SU-DHL-6 (cell line): ENCODE measurements around the gene OOSP3.

Experiments
- H2AFZ ChIP-seq: fragments of 200-600 bp; sonication (generic); 2 replicates; pipeline ENCODE4 v1.6.1; 2014; ENCODE audit warnings: low read depth, mild to moderate bottlenecking, moderate library complexity, mixed read lengths, antibody characterized with exemption, low read length; ENCODE audit not compliant: severe bottlenecking
- H3F3A ChIP-seq: fragments of 200-600 bp; shearing (Covaris generic); 2 replicates; pipeline ENCODE4 v1.6.0; 2016; ENCODE audit warnings: antibody characterized with exemption, mild to moderate bottlenecking; ENCODE audit not compliant: insufficient read depth
- H3K27ac ChIP-seq: fragments of 200-600 bp; sonication (generic); 2 replicates; pipeline ENCODE4 v1.5.1; 2016; ENCODE audit warnings: low read depth, mild to moderate bottlenecking, low read length, moderate library complexity, mixed read lengths
- H3K27me3 ChIP-seq: fragments of 200-600 bp; sonication (generic), shearing (Covaris generic); 2 replicates; pipeline ENCODE4 v1.6.0; 2014; ENCODE audit warnings: mild to moderate bottlenecking, low read length
- H3K36me3 ChIP-seq: fragments of 200-600 bp; sonication (generic); 2 replicates; pipeline ENCODE4 v1.6.1; 2014; ENCODE audit warnings: mild to moderate bottlenecking, low read length, mixed read lengths
- H3K4me2 ChIP-seq: fragments of 300-600, 200-600 bp; shearing (Covaris generic), sonication (generic); 2 replicates; pipeline ENCODE4 v1.6.0; 2014; ENCODE audit warnings: low read length, low read depth, mild to moderate bottlenecking; ENCODE audit not compliant: poor library complexity, severe bottlenecking
- H3K4me3 ChIP-seq: fragments of 200-600 bp; sonication (generic); 2 replicates; pipeline ENCODE4 v1.5.1; 2014; ENCODE audit warnings: antibody characterized with exemption, low read length, mild to moderate bottlenecking, mixed read lengths; ENCODE audit not compliant: insufficient read depth, poor library complexity, severe bottlenecking
- H3K79me2 ChIP-seq: fragments of 200-600 bp; sonication (generic); 2 replicates; pipeline ENCODE4 v1.6.1; 2014; ENCODE audit warnings: mild to moderate bottlenecking, low read length, moderate library complexity; ENCODE audit not compliant: insufficient read depth
- H3K9ac ChIP-seq: fragments of 200-600 bp; sonication (generic); 2 replicates; pipeline ENCODE4 v1.7.0; 2014; ENCODE audit warnings: mild to moderate bottlenecking, low read length
- H3K9me2 ChIP-seq: fragments of 200-600 bp; sonication (generic); replicated peaks from 2 replicates; pipeline ENCODE4 v1.6.1; 2014; ENCODE audit warnings: low read length; ENCODE audit not compliant: insufficient read depth
- H3K9me3 ChIP-seq: fragments of 200-600 bp; sonication (generic); 2 replicates; pipeline ENCODE4 v1.6.1; 2014; ENCODE audit warnings: low read length, mixed read lengths; ENCODE audit not compliant: insufficient read depth
- H4K20me1 ChIP-seq: fragments of 200-600 bp; sonication (generic); 2 replicates; pipeline ENCODE4 v1.6.1; 2014; ENCODE audit warnings: low read depth, mild to moderate bottlenecking, antibody characterized with exemption, low read length, moderate library complexity, mixed read lengths
- EZH2phosphoT487 ChIP-seq: fragments of 200-600 bp; sonication (generic), shearing (Covaris generic); conservative IDR thresholded peaks from 2 replicates; pipeline ENCODE4 v1.6.1; 2018; ENCODE audit warnings: mild to moderate bottlenecking, antibody characterized with exemption, low read length, moderate library complexity, mixed read lengths
- TF ChIP-seq, protein P1 (sequence below): fragments of 200-600 bp; sonication (generic); IDR thresholded peaks from one replicate; pipeline ENCODE4 v1.5.1; 2017; ENCODE audit warnings: antibody characterized with exemption, mild to moderate bottlenecking, low read length, moderate library complexity; ENCODE audit not compliant: insufficient read depth, poor library complexity, severe bottlenecking

Gene OOSP3

DNA sequence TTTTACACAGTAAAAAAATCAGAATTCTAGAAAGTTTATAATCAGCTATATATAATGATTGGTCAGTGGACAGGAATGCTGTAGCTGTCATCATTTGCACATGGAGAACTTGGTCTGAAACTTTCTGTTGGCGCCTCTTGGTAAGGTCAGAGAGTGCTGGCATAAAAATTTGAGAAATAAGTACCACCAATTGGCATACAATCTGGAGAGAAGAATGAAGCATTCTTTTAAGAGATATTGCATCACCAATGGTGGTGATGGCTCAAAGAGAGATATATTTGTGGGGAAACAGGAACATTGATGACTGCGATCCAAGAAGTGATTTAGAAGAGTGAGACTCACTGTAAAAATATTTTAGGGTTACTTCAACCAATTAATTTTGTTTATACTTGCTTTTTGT, 39.9 kb downstream of the OOSP3 start:
- Histone ChIP-seq H3K36me3 (no peaks in the 10 kb centered on the region), H3K9me2 (no peaks in the 10 kb centered on the region), H2AFZ (no peak overlapping the region), H3F3A (no peaks in the 10 kb centered on the region), H3K4me2 (no peak overlapping the region), H3K27ac (no peak overlapping the region), H3K9ac (no peak overlapping the region), H3K9me3 (peaks cover 7% of the 10 kb centered on the region; the same call in 1 of the 2 replicates), H3K27me3 (no peaks in the 10 kb centered on the region), H3K4me3 (no peak overlapping the region), H4K20me1 (no peaks in the 10 kb centered on the region), H3K79me2 (no peaks in the 10 kb centered on the region)
- TF ChIP-seq, protein P1, sequence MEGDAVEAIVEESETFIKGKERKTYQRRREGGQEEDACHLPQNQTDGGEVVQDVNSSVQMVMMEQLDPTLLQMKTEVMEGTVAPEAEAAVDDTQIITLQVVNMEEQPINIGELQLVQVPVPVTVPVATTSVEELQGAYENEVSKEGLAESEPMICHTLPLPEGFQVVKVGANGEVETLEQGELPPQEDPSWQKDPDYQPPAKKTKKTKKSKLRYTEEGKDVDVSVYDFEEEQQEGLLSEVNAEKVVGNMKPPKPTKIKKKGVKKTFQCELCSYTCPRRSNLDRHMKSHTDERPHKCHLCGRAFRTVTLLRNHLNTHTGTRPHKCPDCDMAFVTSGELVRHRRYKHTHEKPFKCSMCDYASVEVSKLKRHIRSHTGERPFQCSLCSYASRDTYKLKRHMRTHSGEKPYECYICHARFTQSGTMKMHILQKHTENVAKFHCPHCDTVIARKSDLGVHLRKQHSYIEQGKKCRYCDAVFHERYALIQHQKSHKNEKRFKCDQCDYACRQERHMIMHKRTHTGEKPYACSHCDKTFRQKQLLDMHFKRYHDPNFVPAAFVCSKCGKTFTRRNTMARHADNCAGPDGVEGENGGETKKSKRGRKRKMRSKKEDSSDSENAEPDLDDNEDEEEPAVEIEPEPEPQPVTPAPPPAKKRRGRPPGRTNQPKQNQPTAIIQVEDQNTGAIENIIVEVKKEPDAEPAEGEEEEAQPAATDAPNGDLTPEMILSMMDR = no peak
- TF ChIP-seq EZH2phosphoT487 = no peak

DNA sequence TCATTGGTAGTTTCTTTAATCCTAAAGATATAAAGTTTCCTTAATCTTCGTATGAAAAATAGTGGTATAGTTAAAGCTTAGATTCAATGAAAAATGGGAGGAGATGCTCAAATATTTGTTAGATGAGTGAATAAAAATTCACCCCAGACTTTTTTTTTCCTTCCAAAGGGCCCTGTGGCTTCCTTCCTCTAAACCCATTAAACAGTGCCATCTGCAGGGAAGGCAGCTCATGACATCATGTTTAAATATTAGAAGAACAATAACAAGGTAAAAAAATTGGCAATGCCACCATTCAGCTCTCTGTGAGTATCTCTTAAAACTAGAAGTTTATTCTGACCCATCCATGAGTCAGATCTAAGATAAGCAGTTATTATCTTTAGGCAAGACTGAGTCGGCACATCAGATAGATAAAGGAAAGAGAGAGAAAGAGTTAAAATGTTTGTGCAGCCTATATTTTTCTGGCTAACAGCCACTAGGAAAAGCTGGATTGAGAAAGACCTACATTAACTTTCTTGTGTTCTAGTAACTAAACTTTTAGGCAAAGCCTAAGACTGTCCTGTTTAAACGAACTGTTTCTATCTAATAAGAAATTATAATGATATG, 40.5 kb downstream of the OOSP3 start:
- Histone ChIP-seq H3K4me3 (no peak overlapping the region), H3K9me2 (no peaks in the 10 kb centered on the region), H3K9me3 (peaks cover 11% of the 10 kb centered on the region; the same call in 1 of the 2 replicates), H4K20me1 (no peaks in the 10 kb centered on the region), H3K36me3 (no peaks in the 10 kb centered on the region), H3K27me3 (no peaks in the 10 kb centered on the region), H2AFZ (no peak overlapping the region), H3F3A (no peaks in the 10 kb centered on the region), H3K27ac (no peak overlapping the region), H3K79me2 (no peaks in the 10 kb centered on the region), H3K4me2 (no peak overlapping the region), H3K9ac (no peak overlapping the region)
- TF ChIP-seq, protein P1 = peak; percentile 55
- TF ChIP-seq EZH2phosphoT487 = no peak

DNA sequence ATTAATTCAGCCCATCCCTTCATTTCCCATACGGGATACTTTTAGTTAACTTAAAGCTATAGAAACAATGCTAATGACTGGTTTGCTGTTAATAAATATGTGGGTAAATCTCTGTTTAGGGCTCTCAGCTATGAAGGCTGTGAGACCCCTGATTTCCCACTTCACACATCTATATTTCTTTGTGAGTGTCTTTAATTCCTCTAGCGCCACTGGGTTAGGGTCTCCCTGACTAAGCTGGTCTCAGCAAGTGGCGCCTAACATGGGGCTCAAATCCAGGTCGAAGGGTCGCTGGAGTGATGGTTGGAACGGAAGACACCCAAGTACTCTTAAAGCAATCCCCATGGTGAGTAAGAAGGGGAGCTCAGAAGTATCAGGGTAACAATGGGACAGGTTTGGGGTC, 45.2 kb downstream of the OOSP3 start:
- Histone ChIP-seq H4K20me1 (no peaks in the 10 kb centered on the region), H3F3A (no peaks in the 10 kb centered on the region), H3K27me3 (no peaks in the 10 kb centered on the region), H3K9me3 (peaks cover 15% of the 10 kb centered on the region; the same call in 1 of the 2 replicates), H3K4me3 (no peak overlapping the region), H3K9me2 (no peaks in the 10 kb centered on the region), H2AFZ (no peak overlapping the region), H3K4me2 (no peak overlapping the region), H3K9ac (no peak overlapping the region), H3K27ac (no peak overlapping the region), H3K79me2 (no peaks in the 10 kb centered on the region), H3K36me3 (no peaks in the 10 kb centered on the region)
- TF ChIP-seq, protein P1 = no peak
- TF ChIP-seq EZH2phosphoT487 = no peak
